ENCODE data around the gene NFIB.

Gene NFIB

GRCh38 chr9:14068690-14069089 lies 245.3 kb downstream of the NFIB start:
- TF ChIP-seq CTCF (IDR thresholded peaks at IDR 0.05; ENCODE audit: insufficient read depth, missing control alignments), result no peak
- FAIRE-seq (no peak), DNase-seq (ENCODE audit: insufficient read length, low spot score) (no peak)

- DNase-seq (ENCODE audit: insufficient read length, low spot score), result no peak
- no peak for FAIRE-seq
- no peak for TF ChIP-seq CTCF (IDR thresholded peaks at IDR 0.05; ENCODE audit: insufficient read depth, missing control alignments)
Measured at GRCh38 chr9:14066831-14067230, 247.1 kb downstream of the NFIB start.

GRCh38 chr9:14066032-14066431 lies 247.9 kb downstream of the NFIB start:
- TF ChIP-seq CTCF (IDR thresholded peaks at IDR 0.05; ENCODE audit: insufficient read depth, missing control alignments), result no peak
- no peak for DNase-seq (ENCODE audit: insufficient read length, low spot score)
- no peak for FAIRE-seq

GRCh38 chr9:14064940-14065339 lies 249.0 kb downstream of the NFIB start:
- DNase-seq (ENCODE audit: insufficient read length, low spot score) (no peak), FAIRE-seq (no peak)
- TF ChIP-seq CTCF (IDR thresholded peaks at IDR 0.05; ENCODE audit: insufficient read depth, missing control alignments), result no peak

GRCh38 chr9:14063756-14064155 lies 250.2 kb downstream of the NFIB start:
- no peak for TF ChIP-seq CTCF (IDR thresholded peaks at IDR 0.05; ENCODE audit: insufficient read depth, missing control alignments)
- DNase-seq (ENCODE audit: insufficient read length, low spot score), result no peak
- no peak for FAIRE-seq

- DNase-seq (ENCODE audit: insufficient read length, low spot score) (no peak), FAIRE-seq (no peak)
- TF ChIP-seq CTCF (IDR thresholded peaks at IDR 0.05; ENCODE audit: insufficient read depth, missing control alignments), result no peak
Measured at GRCh38 chr9:14062586-14063221, 251.2 kb downstream of the NFIB start.

- DNase-seq (ENCODE audit: insufficient read length, low spot score) (no peak), FAIRE-seq (no peak)
- no peak for TF ChIP-seq CTCF (IDR thresholded peaks at IDR 0.05; ENCODE audit: insufficient read depth, missing control alignments)
Measured at GRCh38 chr9:14061936-14062585, 251.9 kb downstream of the NFIB start.

All from D721Med (cell line).